ENCODE results near the gene ADRB2. TPM values are rescaled to one million over a fixed set of nuclear protein-coding genes. Genes with fewer than 3 reads are reported as not detected.
A peak's percentile ranks its signal among the peaks of the same experiment; 100 is the strongest.
"Not testable (repeated sequence)": the region's sequence is repeated elsewhere in the genome, so short reads cannot be mapped to it uniquely, and the experiment has no call there.

ADRB2 gene
- total RNA-seq: 1.6 TPM

DNA sequence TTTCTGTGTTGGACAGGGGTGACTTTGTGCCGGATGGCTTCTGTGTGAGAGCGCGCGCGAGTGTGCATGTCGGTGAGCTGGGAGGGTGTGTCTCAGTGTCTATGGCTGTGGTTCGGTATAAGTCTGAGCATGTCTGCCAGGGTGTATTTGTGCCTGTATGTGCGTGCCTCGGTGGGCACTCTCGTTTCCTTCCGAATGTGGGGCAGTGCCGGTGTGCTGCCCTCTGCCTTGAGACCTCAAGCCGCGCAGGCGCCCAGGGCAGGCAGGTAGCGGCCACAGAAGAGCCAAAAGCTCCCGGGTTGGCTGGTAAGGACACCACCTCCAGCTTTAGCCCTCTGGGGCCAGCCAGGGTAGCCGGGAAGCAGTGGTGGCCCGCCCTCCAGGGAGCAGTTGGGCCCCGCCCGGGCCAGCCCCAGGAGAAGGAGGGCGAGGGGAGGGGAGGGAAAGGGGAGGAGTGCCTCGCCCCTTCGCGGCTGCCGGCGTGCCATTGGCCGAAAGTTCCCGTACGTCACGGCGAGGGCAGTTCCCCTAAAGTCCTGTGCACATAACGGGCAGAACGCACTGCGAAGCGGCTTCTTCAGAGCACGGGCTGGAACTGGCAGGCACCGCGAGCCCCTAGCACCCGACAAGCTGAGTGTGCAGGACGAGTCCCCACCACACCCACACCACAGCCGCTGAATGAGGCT, at the start of gene ADRB2:
Gene ADRB2, plus strand, starts transcription at position 559 of the 686 bp plus-strand sequence. CDS start 221 bp downstream, outside the sequence.
- DNase-seq (ENCODE audit: low spot score): peak; percentile 98
- ATAC-seq: peak; percentile 92

DNA sequence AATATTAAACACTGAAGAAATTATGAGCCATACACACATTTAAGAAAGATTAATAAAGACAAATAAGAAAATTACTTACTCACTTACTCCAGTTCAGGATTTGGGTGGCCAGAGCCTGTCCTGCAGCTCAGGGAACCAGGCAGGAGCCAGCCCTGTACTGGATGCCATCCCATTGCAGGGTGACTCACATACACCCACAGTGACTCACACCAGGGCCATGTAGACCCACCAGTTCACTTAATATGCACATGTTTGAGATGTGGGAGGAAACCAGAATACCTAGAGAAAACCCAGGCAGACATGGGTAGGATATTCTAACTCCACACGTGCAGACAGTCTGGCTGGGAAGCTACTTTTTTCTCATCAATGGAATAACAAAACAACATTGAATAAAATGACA, 49.6 kb upstream of the ADRB2 start:
- ATAC-seq: no peak

DNA sequence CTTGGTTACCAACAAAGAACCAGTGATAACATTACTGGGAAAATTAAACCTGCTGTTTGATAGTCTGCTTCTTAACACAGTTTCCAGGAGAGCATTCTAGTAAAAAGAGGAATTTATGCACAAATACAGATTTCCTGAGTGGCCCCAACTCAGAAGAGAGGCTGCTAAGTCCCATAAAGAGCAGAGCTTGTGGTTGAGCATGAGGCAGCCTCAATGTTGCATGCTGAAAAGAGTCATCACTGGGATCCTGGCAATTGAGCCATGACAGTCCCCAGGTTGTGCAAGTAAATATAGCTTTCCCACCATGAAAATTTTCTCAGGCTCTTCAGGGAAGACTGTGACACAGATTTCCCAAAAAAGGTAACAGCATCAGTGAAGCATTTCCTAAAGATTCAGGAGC, 47.5 kb upstream of the ADRB2 start:
- ATAC-seq (no peak), DNase-seq (ENCODE audit: low spot score) (no peak)

More for the DNA sequence above, 49.6 kb upstream of the ADRB2 start:
- no peak for DNase-seq (ENCODE audit: low spot score)

DNA sequence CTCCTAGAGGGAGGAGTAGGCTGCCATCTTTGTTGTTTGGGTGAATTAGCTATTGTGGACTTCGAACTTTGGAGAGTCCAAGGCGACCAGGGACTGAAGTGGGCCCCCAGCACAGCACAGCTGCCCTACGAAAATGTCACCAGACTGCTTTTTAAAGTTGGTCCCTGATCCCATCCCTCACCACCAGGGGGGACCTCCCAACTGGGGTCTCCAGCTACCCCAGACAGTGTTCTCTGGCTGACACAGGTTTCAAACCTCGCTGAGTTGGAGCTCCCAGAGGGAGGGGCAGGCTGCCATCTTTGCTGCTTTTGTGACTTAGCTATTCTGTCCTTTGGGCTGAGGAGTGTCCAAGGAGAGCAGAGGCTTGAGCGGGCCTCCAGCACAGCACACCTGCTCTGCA, 45.7 kb upstream of the ADRB2 start:
- no peak for ATAC-seq
- no peak for DNase-seq (ENCODE audit: low spot score)

DNA sequence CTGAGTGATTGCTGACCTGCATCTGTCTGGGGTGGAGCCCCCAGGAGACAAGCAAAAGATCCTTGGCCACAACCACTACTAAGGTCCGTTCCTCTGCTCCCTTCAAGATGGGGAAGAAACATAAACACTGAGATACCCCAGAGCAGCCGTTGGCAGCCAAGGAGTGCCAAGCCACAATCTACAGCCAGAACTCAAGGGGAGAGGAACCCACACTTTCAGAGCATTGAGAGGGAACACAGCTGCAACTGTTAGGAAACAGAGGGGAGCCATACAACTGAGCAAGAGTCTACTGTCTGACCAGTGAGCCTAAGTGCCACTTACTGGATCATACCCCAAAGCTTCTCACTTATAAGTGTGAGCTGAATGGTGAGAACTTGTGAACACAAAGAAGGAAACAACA, 44.6 kb upstream of the ADRB2 start:
- ATAC-seq: no peak

DNA sequence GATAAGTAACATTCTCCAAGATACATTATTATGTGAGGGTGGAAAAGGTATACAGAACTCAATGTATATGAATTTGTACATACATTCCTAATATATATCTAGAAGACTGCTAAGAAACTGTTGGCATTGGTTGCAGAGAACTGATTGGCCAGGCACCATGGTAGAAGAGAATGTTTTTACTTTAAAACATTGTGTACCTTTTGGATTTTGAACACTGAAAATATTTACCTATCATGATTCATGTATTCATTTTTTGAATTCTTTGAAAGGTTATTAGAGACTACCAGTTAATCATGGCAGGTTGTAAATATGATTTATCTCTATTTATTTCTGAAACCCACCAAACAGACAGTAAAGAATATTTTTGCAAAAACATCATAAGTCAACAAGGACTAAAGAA, 41.2 kb upstream of the ADRB2 start:
- ATAC-seq: no peak
- no peak for DNase-seq (ENCODE audit: low spot score)

More for the DNA sequence above, 44.6 kb upstream of the ADRB2 start:
- no peak for DNase-seq (ENCODE audit: low spot score)

DNA sequence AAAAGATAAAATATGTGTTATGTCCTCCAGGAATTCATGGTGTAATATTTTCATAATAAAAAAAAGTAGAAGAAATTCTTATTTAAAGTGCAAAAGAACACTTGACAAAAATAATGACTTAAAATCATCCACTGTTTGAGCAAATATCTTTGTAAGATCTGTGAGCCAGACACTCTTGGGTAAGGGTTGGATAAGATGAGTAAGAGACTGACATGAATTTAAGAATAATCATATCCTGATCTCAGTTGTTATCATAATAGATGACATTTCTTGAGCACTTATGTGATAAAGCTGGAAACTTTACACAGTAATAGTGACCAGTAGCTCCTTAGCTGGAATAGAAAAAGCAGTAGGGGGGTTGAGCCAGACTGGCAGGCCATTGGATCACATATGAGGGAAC, 40.0 kb upstream of the ADRB2 start:
- DNase-seq (ENCODE audit: low spot score) (no peak), ATAC-seq (no peak)

DNA sequence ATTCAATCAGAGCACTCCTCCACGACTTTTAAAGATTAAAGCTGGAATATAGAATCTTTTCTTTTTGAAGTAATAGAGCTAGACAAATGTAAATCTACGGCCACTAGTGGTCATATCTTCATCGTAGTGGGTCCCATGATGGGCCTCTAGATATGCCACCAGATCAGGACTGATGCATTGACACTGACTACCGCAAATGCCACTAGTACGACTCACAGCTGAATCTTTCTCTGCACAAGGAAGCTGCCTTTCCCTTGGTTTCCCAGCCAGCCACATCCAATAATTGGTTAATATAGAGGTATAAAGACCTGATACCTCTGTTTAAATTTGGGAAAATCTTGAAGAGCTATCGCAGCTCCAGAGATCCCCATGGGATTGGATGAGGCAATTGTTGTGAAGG, 37.8 kb upstream of the ADRB2 start:
- ATAC-seq (no peak), DNase-seq (ENCODE audit: low spot score) (no peak)

DNA sequence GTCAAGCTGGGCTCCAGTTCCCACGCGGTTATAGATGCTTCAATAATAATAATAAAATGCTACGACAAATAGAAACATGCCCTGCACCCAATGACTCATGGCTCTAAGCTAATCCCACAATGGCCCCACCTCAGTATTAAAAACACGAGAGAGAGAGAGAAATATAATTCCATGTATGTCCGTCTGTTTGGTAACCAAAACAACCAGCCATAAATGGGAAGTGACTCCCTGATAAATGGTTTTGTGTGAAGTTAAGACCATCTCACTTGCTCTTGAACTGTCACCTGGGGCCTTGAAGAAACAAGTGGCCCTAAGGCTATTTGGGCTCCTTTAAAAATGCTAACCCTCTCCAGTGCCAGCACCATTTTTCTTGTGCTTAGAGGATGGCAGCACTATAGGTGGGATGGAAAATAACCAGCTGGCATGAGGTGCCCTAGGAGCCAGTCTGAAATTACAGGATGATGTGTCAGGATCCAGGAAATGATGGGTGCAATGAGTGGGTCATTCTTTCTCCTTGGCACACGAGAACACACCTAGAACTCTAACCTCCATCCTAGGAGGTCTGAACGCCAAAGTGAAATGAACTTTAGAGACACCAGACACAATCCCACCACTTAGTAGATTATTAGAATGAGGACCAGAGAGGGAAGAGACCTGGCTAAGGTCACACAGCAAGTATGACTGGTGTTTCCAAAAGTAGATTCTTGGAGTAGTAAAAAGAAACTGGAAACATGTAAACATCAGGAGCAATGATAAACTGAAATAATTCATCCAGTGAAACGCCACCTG, 35.7 kb upstream of the ADRB2 start:
- DNase-seq (ENCODE audit: low spot score): no peak
- no peak for ATAC-seq

DNA sequence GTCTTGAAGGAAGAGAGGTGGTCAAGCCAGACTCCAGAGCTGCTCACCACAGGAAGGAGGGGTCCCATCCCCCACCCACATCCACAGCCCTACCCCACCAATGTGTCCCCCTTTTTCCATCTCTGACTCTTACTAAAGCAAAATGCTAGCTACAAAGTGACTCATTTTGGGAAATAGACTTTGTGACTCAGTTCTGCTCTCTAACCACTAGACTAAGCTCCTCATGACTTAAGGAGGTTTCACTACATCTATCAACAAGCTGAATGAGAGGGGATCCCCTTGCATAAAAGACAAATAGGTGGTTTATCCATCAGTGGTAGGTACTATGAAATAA, 35.1 kb upstream of the ADRB2 start:
- DNase-seq (ENCODE audit: low spot score) (no peak), ATAC-seq (no peak)

DNA sequence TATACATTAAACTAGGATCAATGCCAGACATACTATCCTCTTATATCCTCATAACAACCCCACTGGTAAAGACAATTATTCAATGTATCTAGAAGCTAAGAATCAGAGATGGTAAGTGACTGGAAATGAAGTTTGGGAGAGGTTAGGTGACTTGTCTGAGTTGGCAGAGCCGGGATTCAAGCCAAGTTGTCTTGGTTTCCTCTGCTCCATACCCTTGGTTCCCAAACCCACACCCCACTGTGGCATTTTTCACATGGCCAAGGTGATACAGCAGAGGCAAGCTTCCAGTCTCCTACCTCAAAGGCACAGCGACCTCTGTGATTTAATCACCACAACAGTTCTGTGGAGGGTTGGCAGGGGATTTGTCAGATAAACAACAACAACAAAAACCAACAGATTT, 34.7 kb upstream of the ADRB2 start:
- no peak for ATAC-seq
- no peak for DNase-seq (ENCODE audit: low spot score)

DNA sequence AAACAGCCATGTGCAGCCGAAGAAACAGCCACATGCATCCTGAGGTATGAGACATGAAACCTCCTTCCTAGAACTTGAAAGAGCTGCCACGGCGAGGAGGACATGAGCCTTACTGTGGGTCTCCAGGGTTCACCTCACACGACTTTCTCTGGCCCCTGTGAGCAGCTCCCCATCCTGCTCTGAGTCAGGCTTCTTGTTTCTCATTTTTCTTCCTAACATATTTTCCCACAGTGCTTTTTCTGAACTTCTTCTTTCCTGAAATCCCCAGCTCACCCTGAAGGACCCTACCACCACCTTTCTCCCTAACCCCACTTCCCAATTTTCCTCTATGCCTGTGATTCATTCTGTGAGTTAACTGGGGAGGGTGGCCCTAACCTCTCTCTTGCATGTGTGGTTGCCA, 33.7 kb upstream of the ADRB2 start:
- no peak for DNase-seq (ENCODE audit: low spot score)
- ATAC-seq: no peak

DNA sequence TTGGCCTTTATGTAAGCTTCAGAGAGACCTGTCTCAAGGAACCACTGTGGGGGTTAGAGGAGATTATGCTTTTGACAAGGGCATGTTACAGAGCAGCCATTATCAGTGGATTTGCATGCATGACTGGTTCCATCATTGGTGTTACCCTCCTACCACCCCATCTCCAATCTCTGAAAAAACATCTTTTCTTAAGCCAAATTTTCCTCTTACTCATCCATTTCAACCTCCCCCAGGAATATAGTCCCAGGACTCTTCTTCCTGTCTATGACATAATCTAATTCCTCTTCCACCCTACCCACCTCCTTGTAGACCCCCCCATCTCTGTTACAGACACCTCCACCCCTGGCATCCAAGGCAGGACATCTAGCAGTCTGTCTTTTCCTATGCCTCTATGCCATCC, 33.1 kb upstream of the ADRB2 start:
- DNase-seq (ENCODE audit: low spot score): no peak

DNA sequence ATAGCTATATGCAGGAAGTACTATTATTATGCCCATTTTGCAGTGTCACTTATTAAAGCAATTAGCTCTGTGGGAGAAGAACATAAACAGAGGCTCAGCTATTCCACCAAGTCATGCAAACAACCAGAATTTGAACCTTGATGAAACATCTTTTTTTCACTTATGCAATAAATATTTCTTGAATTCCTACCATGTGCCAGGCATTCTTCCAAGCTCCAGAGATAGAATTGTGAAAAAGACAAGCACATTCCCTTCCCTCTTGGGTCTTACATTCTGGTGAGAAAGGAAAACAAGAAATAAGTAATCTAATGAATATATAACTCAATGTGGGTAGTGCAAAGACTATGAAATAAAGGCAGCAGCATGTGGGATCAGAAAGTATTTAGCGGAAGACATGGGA, 32.1 kb upstream of the ADRB2 start:
- DNase-seq (ENCODE audit: low spot score) (no peak), ATAC-seq (no peak)

More for the DNA sequence above, 33.1 kb upstream of the ADRB2 start:
- ATAC-seq: no peak

DNA sequence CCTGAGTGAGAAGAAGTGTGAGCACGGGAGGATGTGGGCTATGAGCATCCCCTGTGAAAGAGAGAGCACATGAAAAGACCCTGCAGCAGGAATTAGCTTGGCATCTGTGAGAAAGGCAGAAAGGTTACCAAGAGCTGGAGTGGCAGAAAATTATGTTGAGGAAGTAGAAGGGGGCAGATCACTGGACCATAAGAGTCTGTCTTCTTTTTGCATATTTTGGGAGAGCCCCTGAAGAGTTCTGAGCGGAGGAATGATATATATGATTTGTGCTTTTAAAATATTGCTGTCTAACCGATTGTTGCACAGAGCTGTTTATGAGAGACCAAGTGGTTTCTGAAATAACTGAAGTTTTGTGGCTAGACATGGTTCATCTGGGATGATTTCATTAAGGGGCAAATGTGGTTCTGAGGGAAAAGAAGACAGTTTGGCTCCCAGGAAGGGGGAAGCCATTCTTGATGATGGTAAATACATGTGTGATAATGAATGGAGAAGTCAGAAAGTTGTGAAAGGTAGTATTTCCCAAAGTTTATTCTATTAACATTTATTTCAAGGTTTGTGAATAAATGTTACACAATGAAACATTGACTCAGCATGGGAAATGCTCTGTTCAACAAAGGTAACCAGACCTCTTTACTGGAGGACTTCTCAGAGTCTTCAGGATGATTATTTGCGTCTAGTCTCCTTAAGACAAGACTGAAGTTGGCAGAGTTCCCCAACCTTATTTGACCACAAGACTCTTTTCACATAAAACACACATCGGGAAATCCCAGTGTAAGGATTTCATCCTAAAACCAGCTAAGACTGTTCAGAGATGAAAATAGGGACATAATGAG, 31.5 kb upstream of the ADRB2 start:
- ATAC-seq: no peak
- no peak for DNase-seq (ENCODE audit: low spot score)

DNA sequence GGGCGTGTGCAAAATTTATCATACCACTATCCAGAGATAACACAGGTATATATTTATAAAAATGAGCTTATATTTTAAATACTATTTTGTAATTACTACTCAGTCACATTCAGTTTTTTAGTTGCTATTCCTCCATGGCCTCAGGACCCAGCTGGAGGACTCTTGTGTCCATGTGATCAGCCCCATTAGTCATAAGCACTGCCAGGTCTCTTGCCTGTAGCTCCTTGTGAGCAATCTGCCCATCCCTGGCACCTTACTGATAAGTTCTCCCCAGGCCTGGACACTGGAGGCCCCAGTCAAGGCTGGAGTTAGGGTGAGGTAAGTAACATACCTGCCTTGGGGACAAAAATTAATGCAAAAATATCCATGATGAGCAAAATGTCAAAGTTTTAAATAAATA, 29.5 kb upstream of the ADRB2 start:
- ATAC-seq (no peak), DNase-seq (ENCODE audit: low spot score) (no peak)

DNA sequence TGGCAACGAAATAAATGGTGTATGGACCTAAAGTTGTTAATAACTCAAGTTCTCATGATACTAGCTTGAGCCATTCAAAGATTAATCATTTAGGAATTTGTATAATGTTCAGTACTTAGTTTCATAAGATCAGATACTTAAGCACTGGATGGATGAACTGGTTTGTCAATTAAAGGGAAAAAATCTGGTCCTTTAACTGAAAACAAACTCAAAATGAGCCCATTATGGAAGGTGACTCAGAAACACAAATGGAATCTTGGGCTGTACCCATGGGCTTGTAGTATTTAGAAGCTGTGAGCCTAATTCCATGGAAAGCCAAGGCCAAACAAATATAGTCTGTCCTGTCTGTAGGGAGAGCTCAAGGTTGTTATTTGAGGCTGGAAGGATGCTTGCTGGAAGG, 27.6 kb upstream of the ADRB2 start:
- no peak for ATAC-seq
- DNase-seq (ENCODE audit: low spot score): no peak

DNA sequence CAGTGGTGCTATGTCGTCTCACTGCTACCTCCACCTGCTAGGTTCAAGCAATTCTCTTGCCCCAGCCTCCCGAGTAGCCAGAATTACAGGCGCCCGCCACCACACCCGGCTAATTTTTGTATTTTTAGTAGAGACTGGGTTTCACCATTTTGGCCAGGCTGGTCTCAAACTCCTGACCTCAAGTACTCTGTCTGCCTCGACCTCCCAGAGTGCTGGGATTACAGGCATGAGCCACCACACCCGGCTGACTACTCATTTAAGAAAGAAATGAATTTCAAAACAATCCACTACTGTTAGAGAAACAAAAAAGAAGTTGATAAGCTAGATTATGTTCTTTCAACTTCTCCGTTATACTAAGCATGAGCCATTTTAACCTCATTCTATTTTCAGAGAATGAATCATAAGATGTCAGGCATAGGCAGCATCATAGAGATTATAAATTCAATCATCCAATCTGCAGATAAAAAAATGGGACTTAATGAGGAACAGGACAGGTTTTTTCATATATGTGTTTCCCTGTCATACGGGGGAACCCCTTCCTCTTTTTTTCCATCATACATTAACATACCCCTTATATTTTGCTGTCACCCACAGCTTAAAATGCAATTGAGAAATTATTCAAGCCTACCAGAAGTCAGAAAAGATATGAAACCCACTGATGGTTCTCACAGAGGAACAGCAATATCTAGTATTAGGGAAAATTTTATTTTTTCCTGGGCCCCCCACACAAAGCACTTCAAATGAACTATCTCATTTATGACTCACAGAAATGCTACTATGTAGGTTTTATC, 26.5 kb upstream of the ADRB2 start:
- DNase-seq (ENCODE audit: low spot score): no peak
- no peak for ATAC-seq

DNA sequence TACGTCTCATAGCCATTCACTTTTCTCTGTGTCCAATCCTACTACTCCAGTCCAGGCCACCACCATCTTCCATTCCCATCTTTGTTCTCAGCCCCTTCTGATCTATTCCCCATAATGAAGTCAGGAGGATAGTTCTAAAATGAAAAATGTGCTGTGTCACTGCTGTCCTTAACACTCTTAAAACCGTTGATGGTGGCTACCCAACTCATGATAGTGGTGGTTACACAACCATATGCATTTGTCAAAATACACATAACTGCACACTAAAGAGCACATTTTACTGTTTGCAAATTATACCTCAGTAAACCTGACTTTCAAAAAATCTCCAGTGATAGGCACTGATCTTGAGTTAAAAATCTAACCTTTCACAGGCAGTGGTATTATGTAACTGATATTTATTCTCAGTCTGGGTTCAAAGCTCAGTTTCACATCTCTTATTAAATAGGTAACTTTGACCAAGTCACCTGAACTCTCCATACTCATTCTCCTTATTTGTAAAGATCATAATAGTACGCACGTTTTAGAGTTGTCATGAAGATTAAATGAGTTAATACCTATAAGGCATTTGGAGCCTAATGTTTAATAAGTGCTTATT, 24.6 kb upstream of the ADRB2 start:
- no peak for DNase-seq (ENCODE audit: low spot score)
- ATAC-seq: peak; percentile 89

DNA sequence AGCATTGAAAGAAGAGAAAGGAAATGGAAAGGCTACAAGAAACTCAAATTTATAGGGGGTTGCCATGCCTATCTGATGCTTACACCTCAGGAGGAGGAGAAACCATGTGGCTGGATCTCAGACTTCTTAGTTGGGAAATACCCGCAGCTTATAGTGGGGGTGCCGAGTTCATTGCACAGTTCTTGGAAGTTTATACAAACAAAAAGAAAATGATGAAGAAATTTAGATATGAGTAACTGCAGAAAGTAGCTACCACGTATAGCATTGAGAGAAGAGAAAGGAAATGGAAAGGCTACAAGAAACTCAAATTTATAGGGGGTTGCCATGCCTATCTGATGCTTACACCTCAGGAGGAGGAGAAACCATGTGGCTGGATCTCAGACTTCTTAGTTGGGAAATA, 23.0 kb upstream of the ADRB2 start:
- DNase-seq (ENCODE audit: low spot score); ATAC-seq: not testable (repeated sequence)

DNA sequence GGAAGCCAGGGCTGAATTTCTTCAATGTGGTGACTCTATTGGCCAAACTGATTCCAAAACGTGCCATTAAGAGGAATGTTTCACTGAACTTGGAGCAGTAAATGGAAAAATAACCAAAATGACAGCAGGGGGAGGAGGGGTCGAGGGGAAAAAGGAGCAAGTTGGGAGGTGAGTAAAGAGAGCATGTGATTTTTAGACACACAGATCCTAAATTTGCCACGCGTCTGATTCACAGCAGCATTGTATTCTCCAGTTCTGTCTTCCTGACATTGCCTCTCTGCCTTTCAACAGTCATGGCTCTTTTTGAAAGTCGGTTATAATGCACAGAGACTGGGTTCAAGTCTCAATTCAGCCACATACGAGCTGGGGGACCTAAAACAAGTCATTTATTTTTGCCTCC, 22.0 kb upstream of the ADRB2 start:
- no peak for ATAC-seq

More for the DNA sequence above, 22.0 kb upstream of the ADRB2 start:
- no peak for DNase-seq (ENCODE audit: low spot score)

All from left lobe of liver (tissue), 2 donors.